B cell (primary cell): ENCODE results near the gene GGN.
"Not testable (repeated sequence)": the region's sequence is repeated elsewhere in the genome, so short reads cannot be mapped to it uniquely, and the experiment has no call there.

Experiments
- EZH2 ChIP-seq: IDR thresholded peaks from 2 replicates; pipeline ENCODE4 v1.6.1; 2012; ENCODE audit warnings: borderline replicate concordance, low read depth, mild to moderate bottlenecking, moderate library complexity, low read length; ENCODE audit not compliant: insufficient read depth, poor library complexity, severe bottlenecking
- TF ChIP-seq, protein P1 (sequence below): fragments of 200-600 bp; IDR thresholded peaks from one replicate; pipeline ENCODE4 v1.8.0; 2022; ENCODE audit warnings: antibody characterized with exemption, mild to moderate bottlenecking

DNA sequence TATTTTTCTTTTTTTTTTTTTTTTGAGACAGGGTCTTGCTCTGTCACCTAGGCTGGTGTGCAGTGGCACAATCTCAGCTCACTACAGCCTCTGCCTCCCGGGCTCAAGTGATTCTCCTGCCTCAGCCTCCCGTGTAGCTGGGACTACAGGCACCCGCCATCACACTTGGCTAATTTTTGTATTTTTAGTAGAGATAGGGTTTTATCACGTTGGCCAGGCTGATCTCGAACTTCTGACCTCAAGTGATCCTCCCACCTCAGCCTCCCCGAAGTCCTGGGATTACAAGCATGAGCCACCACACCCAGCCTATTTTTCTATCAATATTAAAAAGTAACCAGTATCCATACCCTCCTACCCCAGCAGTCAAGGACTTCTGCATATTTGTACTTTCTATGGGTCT is 22.6 kb upstream of the GGN start:
- TF ChIP-seq, protein P1, sequence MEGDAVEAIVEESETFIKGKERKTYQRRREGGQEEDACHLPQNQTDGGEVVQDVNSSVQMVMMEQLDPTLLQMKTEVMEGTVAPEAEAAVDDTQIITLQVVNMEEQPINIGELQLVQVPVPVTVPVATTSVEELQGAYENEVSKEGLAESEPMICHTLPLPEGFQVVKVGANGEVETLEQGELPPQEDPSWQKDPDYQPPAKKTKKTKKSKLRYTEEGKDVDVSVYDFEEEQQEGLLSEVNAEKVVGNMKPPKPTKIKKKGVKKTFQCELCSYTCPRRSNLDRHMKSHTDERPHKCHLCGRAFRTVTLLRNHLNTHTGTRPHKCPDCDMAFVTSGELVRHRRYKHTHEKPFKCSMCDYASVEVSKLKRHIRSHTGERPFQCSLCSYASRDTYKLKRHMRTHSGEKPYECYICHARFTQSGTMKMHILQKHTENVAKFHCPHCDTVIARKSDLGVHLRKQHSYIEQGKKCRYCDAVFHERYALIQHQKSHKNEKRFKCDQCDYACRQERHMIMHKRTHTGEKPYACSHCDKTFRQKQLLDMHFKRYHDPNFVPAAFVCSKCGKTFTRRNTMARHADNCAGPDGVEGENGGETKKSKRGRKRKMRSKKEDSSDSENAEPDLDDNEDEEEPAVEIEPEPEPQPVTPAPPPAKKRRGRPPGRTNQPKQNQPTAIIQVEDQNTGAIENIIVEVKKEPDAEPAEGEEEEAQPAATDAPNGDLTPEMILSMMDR, result not testable (repeated sequence)
- not testable (repeated sequence) for TF ChIP-seq EZH2
